Rectal smooth muscle tissue (tissue), 1 donor: ENCODE data around the gene WDPCP.

Experiments used
- H3K27ac ChIP-seq: one replicate; pipeline ENCODE4 v1.7.0; 2013; ENCODE audit warnings: low read depth, low read length, inconsistent platforms
- H3K27me3 ChIP-seq: one replicate; pipeline ENCODE4 v1.7.0; 2013; ENCODE audit warnings: low read length; ENCODE audit not compliant: control insufficient read depth, insufficient read depth
- H3K36me3 ChIP-seq: one replicate; pipeline ENCODE4 v1.7.0; 2013; ENCODE audit warnings: low read length; ENCODE audit not compliant: control insufficient read depth, insufficient read depth
- H3K4me1 ChIP-seq: one replicate; pipeline ENCODE4 v1.7.0; 2013; ENCODE audit warnings: low read length; ENCODE audit not compliant: control insufficient read depth, insufficient read depth
- H3K4me3 ChIP-seq: one replicate; pipeline ENCODE4 v1.7.0; 2013; ENCODE audit warnings: low read length
- H3K9ac ChIP-seq: one replicate; pipeline ENCODE4 v1.7.0; 2013; ENCODE audit warnings: low read length

The WDPCP gene

GRCh38 chr2:63555299-63555698, 33.0 kb downstream of the WDPCP start:
- Histone ChIP-seq H3K4me1 (peaks cover 3% of the 10 kb centered on the region), H3K36me3 (peaks cover 4% of the 10 kb centered on the region), H3K4me3 (no peak overlapping the region), H3K27ac (no peak overlapping the region), H3K27me3 (no peaks in the 10 kb centered on the region), H3K9ac (no peak overlapping the region)

GRCh38 chr2:63553049-63553448, 35.2 kb downstream of the WDPCP start:
- no peak overlapping the region for H3K27ac ChIP-seq
- no peak overlapping the region for H3K4me3 ChIP-seq
- peaks cover 4% of the 10 kb centered on the region for H3K36me3 ChIP-seq
- no peak overlapping the region for H3K9ac ChIP-seq
- no peaks in the 10 kb centered on the region for H3K27me3 ChIP-seq
- H3K4me1 ChIP-seq: peaks cover 3% of the 10 kb centered on the region

- H3K36me3 ChIP-seq: no peaks in the 10 kb centered on the region
- no peak overlapping the region for H3K27ac ChIP-seq
- H3K4me1 ChIP-seq: no peaks in the 10 kb centered on the region
- no peaks in the 10 kb centered on the region for H3K27me3 ChIP-seq
- no peak overlapping the region for H3K9ac ChIP-seq
- H3K4me3 ChIP-seq: no peak overlapping the region
These were observed 43.3 kb downstream of the WDPCP start for GRCh38 chr2:63545023-63545422.

- no peak overlapping the region for H3K27ac ChIP-seq
- H3K4me1 ChIP-seq: no peaks in the 10 kb centered on the region
- H3K36me3 ChIP-seq: no peaks in the 10 kb centered on the region
- H3K9ac ChIP-seq: no peak overlapping the region
- no peak overlapping the region for H3K4me3 ChIP-seq
- no peaks in the 10 kb centered on the region for H3K27me3 ChIP-seq
These were observed 44.2 kb downstream of the WDPCP start for GRCh38 chr2:63544017-63544627.

- no peak overlapping the region for H3K4me3 ChIP-seq
- no peak overlapping the region for H3K27ac ChIP-seq
These were observed 48.7 kb downstream of the WDPCP start for GRCh38 chr2:63539416-63540162.

GRCh38 chr2:63538390-63538789, 49.9 kb downstream of the WDPCP start:
- Histone ChIP-seq H3K9ac (no peak overlapping the region), H3K27ac (no peak overlapping the region), H3K4me3 (no peak overlapping the region), H3K27me3 (no peaks in the 10 kb centered on the region), H3K4me1 (no peaks in the 10 kb centered on the region), H3K36me3 (no peaks in the 10 kb centered on the region)

More at GRCh38 chr2:63539416-63540162, 48.7 kb downstream of the WDPCP start:
- Histone ChIP-seq H3K36me3 (no peaks in the 10 kb centered on the region), H3K9ac (no peak overlapping the region), H3K27me3 (no peaks in the 10 kb centered on the region), H3K4me1 (no peaks in the 10 kb centered on the region)

GRCh38 chr2:63537306-63537705, 51.0 kb downstream of the WDPCP start:
- Histone ChIP-seq H3K36me3 (no peaks in the 10 kb centered on the region), H3K27ac (no peak overlapping the region), H3K4me1 (no peaks in the 10 kb centered on the region), H3K4me3 (no peak overlapping the region), H3K27me3 (no peaks in the 10 kb centered on the region), H3K9ac (no peak overlapping the region)

GRCh38 chr2:63530704-63531279, 57.5 kb downstream of the WDPCP start:
- Histone ChIP-seq H3K9ac (no peak overlapping the region), H3K4me3 (no peak overlapping the region)

GRCh38 chr2:63525905-63526304, 62.4 kb downstream of the WDPCP start:
- H3K4me3 ChIP-seq: no peak overlapping the region
- H3K27ac ChIP-seq: no peak overlapping the region
- H3K27me3 ChIP-seq: no peaks in the 10 kb centered on the region
- no peaks in the 10 kb centered on the region for H3K4me1 ChIP-seq
- H3K36me3 ChIP-seq: no peaks in the 10 kb centered on the region
- H3K9ac ChIP-seq: no peak overlapping the region

More at GRCh38 chr2:63530704-63531279, 57.5 kb downstream of the WDPCP start:
- Histone ChIP-seq H3K4me1 (no peaks in the 10 kb centered on the region), H3K27me3 (no peaks in the 10 kb centered on the region), H3K27ac (no peak overlapping the region), H3K36me3 (no peaks in the 10 kb centered on the region)

GRCh38 chr2:63522950-63523349, 65.3 kb downstream of the WDPCP start:
- Histone ChIP-seq H3K27me3 (no peaks in the 10 kb centered on the region), H3K4me1 (no peaks in the 10 kb centered on the region), H3K36me3 (no peaks in the 10 kb centered on the region), H3K9ac (no peak overlapping the region), H3K4me3 (no peak overlapping the region), H3K27ac (no peak overlapping the region)

- H3K27ac ChIP-seq: no peak overlapping the region
These were observed 67.5 kb downstream of the WDPCP start for GRCh38 chr2:63520793-63521192.

GRCh38 chr2:63514781-63515180, 73.5 kb downstream of the WDPCP start:
- Histone ChIP-seq H3K27ac (no peak overlapping the region), H3K4me1 (no peaks in the 10 kb centered on the region), H3K9ac (no peak overlapping the region), H3K4me3 (no peak overlapping the region), H3K27me3 (no peaks in the 10 kb centered on the region), H3K36me3 (no peaks in the 10 kb centered on the region)

More at GRCh38 chr2:63520793-63521192, 67.5 kb downstream of the WDPCP start:
- Histone ChIP-seq H3K9ac (no peak overlapping the region), H3K36me3 (no peaks in the 10 kb centered on the region), H3K27me3 (no peaks in the 10 kb centered on the region), H3K4me3 (no peak overlapping the region), H3K4me1 (no peaks in the 10 kb centered on the region)
